Esophagus muscularis mucosa (tissue), 4 donors: ENCODE measurements around the gene PID1.

Experiments
- EP300 ChIP-seq: sonication (generic); formaldehyde crosslinking; IDR thresholded peaks from one replicate; pipeline ENCODE4 v1.6.1; 2017; ENCODE audit warnings: antibody characterized with exemption
- POLR2A ChIP-seq: fragments of 450-650 bp; IDR thresholded peaks from one replicate; pipeline ENCODE4 v1.6.1; 2017; ENCODE audit warnings: antibody characterized with exemption, moderate library complexity, mild to moderate bottlenecking, low read depth
- TF ChIP-seq, protein P1 (sequence below), 3 experiments: fragments of 200-600 bp in 2 of 3; fragments of 450-650 bp in 1 of 3; sonication (generic) in 2 of 3; IDR thresholded peaks; one replicate each; pipeline ENCODE4 v1.5.1; 2017 to 2019; ENCODE audit warnings: antibody characterized with exemption in 3 of 3, mild to moderate bottlenecking in 2 of 3, moderate library complexity in 1 of 3

DNA sequence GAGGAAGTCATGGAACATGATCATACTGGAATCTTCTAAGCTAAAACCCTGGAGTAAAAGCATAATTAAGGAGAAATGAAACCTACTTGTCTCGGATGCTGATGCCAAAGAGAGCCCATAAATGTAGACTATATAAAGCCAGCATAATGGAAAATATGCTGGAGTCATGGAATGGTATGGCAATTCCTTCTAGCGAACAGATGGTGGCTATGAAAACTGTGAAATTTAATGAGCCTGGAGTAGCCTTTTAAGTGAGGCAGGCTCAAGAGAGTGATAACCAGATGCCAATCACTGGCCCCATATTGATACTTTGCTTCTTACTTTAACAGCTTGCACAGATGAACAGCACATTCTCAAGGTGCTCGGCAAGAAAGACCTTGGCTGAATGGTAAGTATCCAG is 206.3 kb downstream of the PID1 start:
- TF ChIP-seq, protein P1, sequence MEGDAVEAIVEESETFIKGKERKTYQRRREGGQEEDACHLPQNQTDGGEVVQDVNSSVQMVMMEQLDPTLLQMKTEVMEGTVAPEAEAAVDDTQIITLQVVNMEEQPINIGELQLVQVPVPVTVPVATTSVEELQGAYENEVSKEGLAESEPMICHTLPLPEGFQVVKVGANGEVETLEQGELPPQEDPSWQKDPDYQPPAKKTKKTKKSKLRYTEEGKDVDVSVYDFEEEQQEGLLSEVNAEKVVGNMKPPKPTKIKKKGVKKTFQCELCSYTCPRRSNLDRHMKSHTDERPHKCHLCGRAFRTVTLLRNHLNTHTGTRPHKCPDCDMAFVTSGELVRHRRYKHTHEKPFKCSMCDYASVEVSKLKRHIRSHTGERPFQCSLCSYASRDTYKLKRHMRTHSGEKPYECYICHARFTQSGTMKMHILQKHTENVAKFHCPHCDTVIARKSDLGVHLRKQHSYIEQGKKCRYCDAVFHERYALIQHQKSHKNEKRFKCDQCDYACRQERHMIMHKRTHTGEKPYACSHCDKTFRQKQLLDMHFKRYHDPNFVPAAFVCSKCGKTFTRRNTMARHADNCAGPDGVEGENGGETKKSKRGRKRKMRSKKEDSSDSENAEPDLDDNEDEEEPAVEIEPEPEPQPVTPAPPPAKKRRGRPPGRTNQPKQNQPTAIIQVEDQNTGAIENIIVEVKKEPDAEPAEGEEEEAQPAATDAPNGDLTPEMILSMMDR (IDR thresholded peaks at IDR 0.05) = no peak
- TF ChIP-seq POLR2A (no peak), EP300 (no peak)
